HepG2 (cell line): ENCODE results near the gene FAM222A. TPM values are rescaled to one million over a fixed set of nuclear protein-coding genes. Genes with fewer than 3 reads are reported as not detected.

ENCODE experiments used
- BCL6 ChIP-seq: IDR thresholded peaks from 2 replicates; pipeline ENCODE4 v1.6.1; 2016; ENCODE audit warnings: missing genetic modification reagents, missing compliant biosample characterization
- DNMT1 ChIP-seq: sonication (generic); formaldehyde crosslinking; IDR thresholded peaks from 2 replicates; pipeline ENCODE4 v1.5.1; 2020; ENCODE audit warnings: mild to moderate bottlenecking, missing genetic modification reagents
- DNMT3B ChIP-seq: conservative IDR thresholded peaks from 2 replicates; pipeline ENCODE4 v1.6.1; 2016; ENCODE audit warnings: missing biosample characterization, control low read depth
- IKZF5 ChIP-seq: IDR thresholded peaks from 2 replicates; pipeline ENCODE4 v1.6.1; 2018; ENCODE audit warnings: missing genetic modification reagents, mild to moderate bottlenecking, missing compliant biosample characterization
- MAX ChIP-seq: IDR thresholded peaks from 2 replicates; pipeline ENCODE4 v1.6.1; 2012; ENCODE audit warnings: inconsistent platforms
- MED1 ChIP-seq: sonication (generic); formaldehyde crosslinking; IDR thresholded peaks from 2 replicates; pipeline ENCODE4 v1.4.0; 2020; ENCODE audit warnings: missing genetic modification reagents
- MZF1 ChIP-seq: sonication (generic); formaldehyde crosslinking; IDR thresholded peaks from 2 replicates; pipeline ENCODE4 v1.8.1; 2023; ENCODE audit warnings: mild to moderate bottlenecking, missing genetic modification reagents, borderline replicate concordance
- NAIF1 ChIP-seq: sonication (generic); formaldehyde crosslinking; IDR thresholded peaks from 2 replicates; pipeline ENCODE4 v1.5.0; 2020; ENCODE audit warnings: mild to moderate bottlenecking, missing genetic modification reagents, borderline replicate concordance
- PAX8 ChIP-seq: sonication (generic); formaldehyde crosslinking; IDR thresholded peaks from 2 replicates; pipeline ENCODE4 v1.8.0; 2022; ENCODE audit warnings: mild to moderate bottlenecking, missing genetic modification reagents, borderline replicate concordance
- SOX5 ChIP-seq: IDR thresholded peaks from 2 replicates; pipeline ENCODE4 v1.6.1; 2016; ENCODE audit warnings: borderline replicate concordance
- THAP11 ChIP-seq: IDR thresholded peaks from 2 replicates; pipeline ENCODE4 v1.6.1; 2016; ENCODE audit warnings: missing biosample characterization, missing genetic modification reagents
- ZNF280B ChIP-seq: sonication (generic); formaldehyde crosslinking; IDR thresholded peaks from 2 replicates; pipeline ENCODE4 v1.5.0; 2020; ENCODE audit warnings: missing genetic modification reagents, mild to moderate bottlenecking, borderline replicate concordance
- ZNF597 ChIP-seq: sonication (generic); formaldehyde crosslinking; IDR thresholded peaks from 2 replicates; pipeline ENCODE4 v1.5.0; 2020; ENCODE audit warnings: missing genetic modification reagents
- ZNF710 ChIP-seq: sonication (generic); formaldehyde crosslinking; IDR thresholded peaks from 2 replicates; pipeline ENCODE4 v1.5.0; 2020; ENCODE audit warnings: mild to moderate bottlenecking, missing genetic modification reagents, borderline replicate concordance
- polyA plus RNA-seq, 8 experiments: library from polyadenylated mRNA; depleted of rRNA in 3 of 8; stranded (reverse) in 7 of 8; unstranded in 1 of 8; fragments of >200 nt; fragmentation: Illumina TruSeq in 4 of 8; extraction: Trizol in 4 of 8; gene quantifications; 2 replicates each; pipeline versions ENCODE4 v1.2.1 to v1.2.3, GENCODE V29; 2011 to 2016; ENCODE audit warnings: low read depth in 4 of 8, missing spikeins in 1 of 8, mixed read lengths in 1 of 8; ENCODE audit not compliant: insufficient read depth in 1 of 8
- total RNA-seq, 5 experiments: library from RNA; depleted of rRNA; stranded (reverse); fragments of >200 nt; fragmentation: Illumina TruSeq; extraction: Trizol; gene quantifications; 2 replicates each; pipeline ENCODE4 v1.2.3, GENCODE V29; 2016; ENCODE audit warnings: low read depth in 1 of 5
- TF ChIP-seq, protein P1 (sequence below): sonication (generic); formaldehyde crosslinking; IDR thresholded peaks from 2 replicates; pipeline ENCODE4 v1.5.1; 2020; ENCODE audit warnings: mild to moderate bottlenecking, missing genetic modification reagents, moderate library complexity
- TF ChIP-seq, protein P2 (sequence below): sonication (generic); formaldehyde crosslinking; IDR thresholded peaks from 2 replicates; pipeline ENCODE4 v1.5.0; 2020; ENCODE audit warnings: mild to moderate bottlenecking, missing genetic modification reagents, moderate library complexity

FAM222A gene
- total and polyA plus RNA-seq, 2 of the 13 experiments (the other 11 are each of a cell fraction or from before 2014, with no cell fraction given), result 2.7 to 9.6 TPM

DNA sequence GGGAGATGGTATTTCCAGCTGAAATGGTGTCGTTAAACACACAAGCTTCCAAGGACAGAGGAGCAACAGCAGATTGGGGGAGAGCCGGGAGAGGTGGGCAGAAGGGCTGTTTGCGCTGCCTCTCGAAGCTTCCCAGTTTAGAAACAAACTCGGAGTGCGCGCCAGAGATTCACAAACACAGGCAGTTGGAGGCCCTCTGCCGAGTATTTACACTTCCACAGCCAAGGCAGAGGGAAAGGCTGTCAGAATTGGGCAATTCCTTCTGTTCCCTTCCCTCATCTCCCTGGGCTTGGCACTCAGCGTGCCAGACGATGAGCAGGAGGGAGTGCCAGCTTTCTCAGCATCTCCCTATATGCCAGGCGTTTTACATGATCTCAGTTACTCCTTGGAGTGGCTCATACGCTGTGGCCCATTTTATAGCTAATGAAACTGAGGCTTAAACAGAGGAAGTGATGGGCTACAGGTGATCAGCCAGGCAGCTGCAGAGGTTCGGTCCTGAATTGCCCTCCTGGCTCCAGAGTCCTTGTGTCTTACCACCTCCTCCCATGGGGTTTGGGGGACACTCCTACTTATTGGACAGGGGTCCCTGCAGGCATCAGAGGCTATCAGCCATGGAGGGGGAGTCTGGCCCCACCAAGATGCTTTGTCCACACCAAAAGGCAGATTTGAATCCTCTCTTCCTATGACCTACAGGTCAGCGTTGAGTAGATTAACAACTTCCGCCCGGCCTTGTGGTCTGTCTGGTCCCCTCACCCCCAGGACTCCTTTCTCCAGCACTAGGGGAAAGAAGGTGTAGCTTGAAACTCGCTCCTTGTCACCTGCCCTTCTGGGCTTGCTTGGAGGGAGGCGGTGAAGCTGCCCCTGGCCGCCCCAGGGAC is 3.1 kb downstream of the FAM222A start (continued):
- TF ChIP-seq MZF1 (CRISPR knock-in tag) (no peak), ZNF710 (CRISPR knock-in tag) (no peak), PAX8 (CRISPR knock-in tag) (no peak), MED1 (CRISPR knock-in tag) (no peak), ZNF597 (no peak), DNMT3B (CRISPR knock-in tag) (no peak), NAIF1 (CRISPR knock-in tag) (no peak), DNMT1 (no peak), THAP11 (CRISPR knock-in tag) (no peak), IKZF5 (CRISPR knock-in tag) (peak; percentile 31; the same call in 1 of the 2 replicates), MAX (0 out of 2 replicates have a peak, but pooled peaks have one; percentile 30), ZNF280B (CRISPR knock-in tag) (0 out of 2 replicates have a peak, but pooled peaks have one; percentile 19), BCL6 (CRISPR knock-in tag) (no peak), SOX5 (CRISPR knock-in tag) (no peak)
- TF ChIP-seq, protein P1, sequence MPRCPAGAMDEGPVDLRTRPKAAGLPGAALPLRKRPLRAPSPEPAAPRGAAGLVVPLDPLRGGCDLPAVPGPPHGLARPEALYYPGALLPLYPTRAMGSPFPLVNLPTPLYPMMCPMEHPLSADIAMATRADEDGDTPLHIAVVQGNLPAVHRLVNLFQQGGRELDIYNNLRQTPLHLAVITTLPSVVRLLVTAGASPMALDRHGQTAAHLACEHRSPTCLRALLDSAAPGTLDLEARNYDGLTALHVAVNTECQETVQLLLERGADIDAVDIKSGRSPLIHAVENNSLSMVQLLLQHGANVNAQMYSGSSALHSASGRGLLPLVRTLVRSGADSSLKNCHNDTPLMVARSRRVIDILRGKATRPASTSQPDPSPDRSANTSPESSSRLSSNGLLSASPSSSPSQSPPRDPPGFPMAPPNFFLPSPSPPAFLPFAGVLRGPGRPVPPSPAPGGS, result no peak
- TF ChIP-seq, protein P2, sequence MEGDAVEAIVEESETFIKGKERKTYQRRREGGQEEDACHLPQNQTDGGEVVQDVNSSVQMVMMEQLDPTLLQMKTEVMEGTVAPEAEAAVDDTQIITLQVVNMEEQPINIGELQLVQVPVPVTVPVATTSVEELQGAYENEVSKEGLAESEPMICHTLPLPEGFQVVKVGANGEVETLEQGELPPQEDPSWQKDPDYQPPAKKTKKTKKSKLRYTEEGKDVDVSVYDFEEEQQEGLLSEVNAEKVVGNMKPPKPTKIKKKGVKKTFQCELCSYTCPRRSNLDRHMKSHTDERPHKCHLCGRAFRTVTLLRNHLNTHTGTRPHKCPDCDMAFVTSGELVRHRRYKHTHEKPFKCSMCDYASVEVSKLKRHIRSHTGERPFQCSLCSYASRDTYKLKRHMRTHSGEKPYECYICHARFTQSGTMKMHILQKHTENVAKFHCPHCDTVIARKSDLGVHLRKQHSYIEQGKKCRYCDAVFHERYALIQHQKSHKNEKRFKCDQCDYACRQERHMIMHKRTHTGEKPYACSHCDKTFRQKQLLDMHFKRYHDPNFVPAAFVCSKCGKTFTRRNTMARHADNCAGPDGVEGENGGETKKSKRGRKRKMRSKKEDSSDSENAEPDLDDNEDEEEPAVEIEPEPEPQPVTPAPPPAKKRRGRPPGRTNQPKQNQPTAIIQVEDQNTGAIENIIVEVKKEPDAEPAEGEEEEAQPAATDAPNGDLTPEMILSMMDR (CRISPR knock-in tag), result peak; percentile 47
